GM23248 (cell line): ENCODE measurements around the gene WAS. TPM values are rescaled to one million over a fixed set of nuclear protein-coding genes. Genes with fewer than 3 reads are reported as not detected.

Experiments
- DNase-seq: peaks from one replicate; pipeline ENCODE4 v3.0.0-alpha.2; 2015
- H2AFZ ChIP-seq: fragments of 200-600 bp; sonication (generic); 2 replicates; pipeline ENCODE4 v1.6.1; 2016; ENCODE audit warnings: antibody characterized with exemption
- H3F3A ChIP-seq: fragments of 200-600 bp; sonication (generic); 2 replicates; pipeline ENCODE4 v1.6.1; 2016; ENCODE audit warnings: mild to moderate bottlenecking, antibody characterized with exemption, mixed run types; ENCODE audit not compliant: insufficient read depth
- H3K27ac ChIP-seq: fragments of 200-600 bp; sonication (generic); 2 replicates; pipeline ENCODE4 v1.5.1; 2016; ENCODE audit warnings: mild to moderate bottlenecking
- H3K27me3 ChIP-seq: fragments of 200-600 bp; sonication (generic); replicated peaks from 2 replicates; pipeline ENCODE4 v1.6.1; 2016; ENCODE audit warnings: mild to moderate bottlenecking; ENCODE audit not compliant: insufficient read depth
- H3K36me3 ChIP-seq: fragments of 200-600 bp; sonication (generic); 2 replicates; pipeline ENCODE4 v1.6.1; 2016; ENCODE audit warnings: low read depth, mild to moderate bottlenecking
- H3K4me1 ChIP-seq: fragments of 200-600 bp; sonication (generic); 2 replicates; pipeline ENCODE4 v1.6.1; 2016; ENCODE audit warnings: mild to moderate bottlenecking; ENCODE audit not compliant: insufficient read depth
- H3K4me2 ChIP-seq: fragments of 200-600 bp; sonication (generic); one replicate; pipeline ENCODE4 v1.6.1; 2016; ENCODE audit warnings: mild to moderate bottlenecking; ENCODE audit not compliant: unreplicated experiment
- H3K4me3 ChIP-seq: fragments of 200-600 bp; sonication (generic); 2 replicates; pipeline ENCODE4 v1.5.1; 2016; ENCODE audit warnings: mild to moderate bottlenecking
- H3K79me2 ChIP-seq: fragments of 200-600 bp; sonication (generic); 2 replicates; pipeline ENCODE4 v1.6.1; 2016; ENCODE audit warnings: mild to moderate bottlenecking; ENCODE audit not compliant: insufficient read depth
- H3K9ac ChIP-seq: fragments of 200-600 bp; sonication (generic); 2 replicates; pipeline ENCODE4 v1.6.1; 2016; ENCODE audit warnings: mild to moderate bottlenecking
- H3K9me2 ChIP-seq: fragments of 200-600 bp; sonication (generic); 2 replicates; pipeline ENCODE4 v1.6.1; 2016; ENCODE audit warnings: mixed run types, mild to moderate bottlenecking, moderate library complexity; ENCODE audit not compliant: insufficient read depth
- H3K9me3 ChIP-seq: fragments of 200-600 bp; sonication (generic); one replicate; pipeline ENCODE4 v1.6.1; 2017; ENCODE audit warnings: low read depth
- H4K20me1 ChIP-seq: fragments of 200-600 bp; sonication (generic); 2 replicates; pipeline ENCODE4 v1.6.0; 2016; ENCODE audit not compliant: insufficient read depth
- EZH2 ChIP-seq: fragments of 200-600 bp; sonication (generic); IDR thresholded peaks from 2 replicates; pipeline ENCODE4 v1.6.1; 2018; ENCODE audit warnings: antibody characterized with exemption, mild to moderate bottlenecking; ENCODE audit not compliant: insufficient read depth, poor library complexity, severe bottlenecking
- EZH2phosphoT487 ChIP-seq: fragments of 200-600 bp; sonication (generic); IDR thresholded peaks from 2 replicates; pipeline ENCODE4 v1.6.1; 2018; ENCODE audit warnings: antibody characterized with exemption, moderate library complexity, mild to moderate bottlenecking, low read depth; ENCODE audit not compliant: insufficient read depth
- WGBS, 2 experiments: methylation state at CpG; one replicate each; pipeline ENCODE4 v1.1.6; 2015 to 2017; ENCODE audit warnings: low lambda C conversion rate in 2 of 2, low coverage in 1 of 2; ENCODE audit errors: missing lambda C conversion rate in 2 of 2; 5-methylcytosine and 5-hydroxymethylcytosine counted together
- in situ Hi-C: fragments of 300-500 bp; cut with MboI; formaldehyde crosslinking; loops from 2 replicates; pipeline ENCODE4 v1.15.0; 2020
- polyA plus RNA-seq: library from polyadenylated mRNA; unstranded; fragments of >200 nt; fragmentation: Nextera tagmentation; extraction: Ambion mirVana; gene quantifications from 2 replicates; pipeline ENCODE4 v1.2.1, GENCODE V29; 2016
- total RNA-seq: library from RNA; depleted of rRNA; stranded (reverse); fragments of >200 nt; shearing (Covaris generic); gene quantifications from 2 replicates; pipeline ENCODE4 v1.2.3, GENCODE V29; 2014

The WAS gene
- total and polyA plus RNA-seq, 2 experiments from 2014 or later = not detected

- no peak overlapping the region for H3K4me2 ChIP-seq
- H3K27ac ChIP-seq = no peak overlapping the region
- no peak overlapping the region for H2AFZ ChIP-seq
- H3K9me2 ChIP-seq = no peaks in the 10 kb centered on the region
- H4K20me1 ChIP-seq = no peaks in the 10 kb centered on the region
- no peaks in the 10 kb centered on the region for H3K79me2 ChIP-seq
- H3K36me3 ChIP-seq = no peaks in the 10 kb centered on the region
- no peak for DNase-seq
- 98% methylated on average over 7 of the region's 7 CpGs for WGBS, 2 experiments
- no peak overlapping the region for H3K9ac ChIP-seq
- in situ Hi-C loops = no loop called here
- H3F3A ChIP-seq = peaks cover 5% of the 10 kb centered on the region; the same call in 1 of the 2 replicates
- H3K4me3 ChIP-seq = no peak overlapping the region
- H3K9me3 ChIP-seq = no peaks in the 10 kb centered on the region
- TF ChIP-seq EZH2 (no peak), EZH2phosphoT487 (no peak)
- H3K27me3 ChIP-seq = no peaks in the 10 kb centered on the region
- peaks cover 9% of the 10 kb centered on the region for H3K4me1 ChIP-seq
Observed at GRCh38 chrX:48709522-48710112, 26.0 kb downstream of the WAS start.

DNA sequence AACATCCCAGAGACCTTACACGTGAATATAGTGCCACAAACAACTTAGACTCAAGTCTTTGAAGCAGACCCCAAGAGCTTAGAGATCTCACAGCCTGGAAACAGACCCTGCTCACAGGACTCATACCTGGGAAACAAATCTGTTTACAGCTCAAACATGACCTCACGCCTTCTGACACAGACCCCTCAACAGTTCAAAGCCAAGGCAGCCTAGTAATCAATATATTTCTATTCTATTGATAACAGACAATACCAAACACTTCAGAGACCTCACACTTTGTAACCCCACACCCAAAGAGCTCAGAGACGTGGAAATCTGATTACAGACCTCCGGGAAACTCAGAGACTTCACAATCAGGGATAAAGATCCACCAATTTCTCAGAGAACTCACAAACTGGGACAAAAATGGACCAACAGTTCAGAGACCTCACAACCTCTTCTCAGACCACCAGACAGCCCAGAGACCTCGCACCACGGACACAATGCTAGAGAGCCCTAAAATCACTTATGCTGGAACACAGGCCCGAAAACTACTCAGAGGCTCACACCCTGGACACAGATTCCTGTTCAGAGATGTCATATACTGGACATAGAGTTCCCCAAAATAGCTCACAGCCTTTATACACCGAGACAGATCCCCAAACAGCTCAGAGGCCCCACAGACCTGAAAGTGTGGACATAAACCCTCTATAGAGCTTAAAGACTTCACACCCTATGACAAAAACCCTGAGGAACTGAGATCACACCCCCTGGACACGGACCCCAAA is 27.7 kb downstream of the WAS start:
- TF ChIP-seq EZH2 (no peak), EZH2phosphoT487 (no peak)
- in situ Hi-C loops = no loop called here
- H2AFZ ChIP-seq = no peak overlapping the region
- H3K36me3 ChIP-seq = no peaks in the 10 kb centered on the region
- H3K27me3 ChIP-seq = no peaks in the 10 kb centered on the region
- no peak overlapping the region for H3K4me3 ChIP-seq
- no peak overlapping the region for H3K27ac ChIP-seq
- DNase-seq = no peak
- H3F3A ChIP-seq = peaks cover 8% of the 10 kb centered on the region; the same call in 1 of the 2 replicates
- H4K20me1 ChIP-seq = no peaks in the 10 kb centered on the region
- no peak overlapping the region for H3K9ac ChIP-seq
- no peaks in the 10 kb centered on the region for H3K79me2 ChIP-seq
- H3K4me1 ChIP-seq = peaks cover 13% of the 10 kb centered on the region
- WGBS, 2 experiments = 91 to 93% methylated on average over 8 to 9 of the region's 9 CpGs
- no peak overlapping the region for H3K4me2 ChIP-seq
- no peaks in the 10 kb centered on the region for H3K9me2 ChIP-seq
- H3K9me3 ChIP-seq = no peaks in the 10 kb centered on the region

DNA sequence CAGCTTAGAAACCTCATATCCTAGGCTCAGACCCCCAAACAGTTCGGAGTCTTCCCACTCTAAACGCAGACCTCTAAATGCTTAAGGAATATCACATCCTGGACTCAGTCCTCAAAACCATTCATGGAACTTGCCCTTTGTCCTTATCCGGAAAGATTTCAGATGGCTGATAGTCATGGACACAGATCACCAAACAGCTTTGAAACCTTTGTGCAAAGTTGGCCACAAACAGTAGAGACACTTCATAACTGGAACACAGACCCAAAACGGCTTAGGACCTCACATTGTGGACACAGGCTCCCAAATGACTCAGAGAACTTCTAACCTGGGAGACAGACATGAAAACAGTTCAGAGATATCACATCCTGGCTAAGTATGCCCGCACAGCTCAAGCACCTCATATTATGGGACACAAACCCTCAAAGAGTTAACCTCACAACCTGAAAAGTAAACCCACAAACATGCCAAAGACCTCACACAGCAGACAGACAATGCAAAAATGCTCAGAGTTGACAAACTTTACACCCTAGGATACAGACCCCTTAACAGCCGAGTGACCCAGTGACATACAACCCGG is 28.4 kb downstream of the WAS start:
- Histone ChIP-seq H3K4me3 (no peak overlapping the region), H3F3A (peaks cover 8% of the 10 kb centered on the region; the same call in 1 of the 2 replicates), H3K79me2 (no peaks in the 10 kb centered on the region), H4K20me1 (no peaks in the 10 kb centered on the region), H3K9me2 (no peaks in the 10 kb centered on the region), H3K9ac (no peak overlapping the region), H3K27me3 (no peaks in the 10 kb centered on the region), H3K36me3 (no peaks in the 10 kb centered on the region), H2AFZ (no peak overlapping the region), H3K27ac (no peak overlapping the region), H3K4me2 (no peak overlapping the region), H3K9me3 (no peaks in the 10 kb centered on the region), H3K4me1 (peaks cover 13% of the 10 kb centered on the region)
- TF ChIP-seq EZH2 (no peak), EZH2phosphoT487 (no peak)
- in situ Hi-C loops = no loop called here
- DNase-seq = no peak
- 83 to 90% methylated on average over 7 of the region's 7 CpGs for WGBS, 2 experiments

- Histone ChIP-seq H3K27me3 (no peaks in the 10 kb centered on the region), H3K4me1 (peaks cover 13% of the 10 kb centered on the region), H3K4me3 (no peak overlapping the region), H3K27ac (no peak overlapping the region), H3K9ac (no peak overlapping the region), H3K9me2 (no peaks in the 10 kb centered on the region), H2AFZ (no peak overlapping the region), H4K20me1 (no peaks in the 10 kb centered on the region), H3K36me3 (no peaks in the 10 kb centered on the region), H3K9me3 (no peaks in the 10 kb centered on the region), H3K79me2 (no peaks in the 10 kb centered on the region), H3F3A (peaks cover 8% of the 10 kb centered on the region; the same call in 1 of the 2 replicates), H3K4me2 (no peak overlapping the region)
- TF ChIP-seq EZH2phosphoT487 (no peak), EZH2 (no peak)
- no peak for DNase-seq
- in situ Hi-C loops = no loop called here
- WGBS, 2 experiments = 96 to 98% methylated on average over 2 of the region's 2 CpGs
Observed at GRCh38 chrX:48713847-48714246, 30.2 kb downstream of the WAS start.
